ENCODE data around the gene MEN1.

Gene MEN1

GRCh38 chr11:64759722-64760719, 50.3 kb downstream of the MEN1 start, which contains the start of gene PYGM:
TSS of gene PYGM (minus strand) at chr11:64759974. CDS start at chr11:64759898, 76 bp downstream.
- DNase-seq: peak; percentile 29

- DNase-seq: peak; percentile 20
These were observed 51.1 kb downstream of the MEN1 start for GRCh38 chr11:64759131-64759721.

- DNase-seq: no peak
These were observed 51.8 kb downstream of the MEN1 start for GRCh38 chr11:64758330-64759079.

GRCh38 chr11:64757549-64758329, 52.6 kb downstream of the MEN1 start:
- DNase-seq: no peak

- DNase-seq: no peak
These were observed 54.5 kb downstream of the MEN1 start for GRCh38 chr11:64755681-64756361.

- DNase-seq: no peak
These were observed 55.3 kb downstream of the MEN1 start for GRCh38 chr11:64754919-64755662.

GRCh38 chr11:64754124-64754918, 56.0 kb downstream of the MEN1 start:
- DNase-seq: no peak

Data from activated T-cell treated with anti-CD3 and anti-CD28 coated beads, Interleukin-2, amount 50 U/mL, for 1 hour (primary cell).